KMS-11 (cell line): ENCODE results near the gene MYH15.
A peak's percentile ranks its signal among the peaks of the same experiment; 100 is the strongest.

Experiments
- H2AFZ ChIP-seq: fragments of 200-600 bp; sonication (generic); 2 replicates; pipeline ENCODE4 v1.6.1; 2016; ENCODE audit warnings: antibody characterized with exemption, mixed run types, low read depth
- H3K27ac ChIP-seq: fragments of 200-600 bp; sonication (generic); 2 replicates; pipeline ENCODE4 v1.6.1; 2016; ENCODE audit warnings: mild to moderate bottlenecking, mixed run types
- H3K27me3 ChIP-seq: fragments of 200-600 bp; sonication (generic); 2 replicates; pipeline ENCODE4 v1.6.1; 2017; ENCODE audit warnings: mild to moderate bottlenecking, low read depth, mixed run types, moderate library complexity; ENCODE audit not compliant: insufficient read depth
- H3K36me3 ChIP-seq: fragments of 200-600 bp; sonication (generic); 2 replicates; pipeline ENCODE4 v1.6.1; 2017; ENCODE audit warnings: mild to moderate bottlenecking, mixed run types; ENCODE audit not compliant: insufficient read depth
- H3K4me1 ChIP-seq: fragments of 200-600 bp; sonication (generic); 2 replicates; pipeline ENCODE4 v1.6.1; 2016; ENCODE audit warnings: mild to moderate bottlenecking, low read depth, mixed run types; ENCODE audit not compliant: poor library complexity, severe bottlenecking
- H3K4me2 ChIP-seq: fragments of 200-600 bp; sonication (generic); 2 replicates; pipeline ENCODE4 v1.7.0; 2016; ENCODE audit warnings: mild to moderate bottlenecking, mixed run types
- H3K4me3 ChIP-seq: fragments of 200-600 bp; sonication (generic); IDR thresholded peaks from 2 replicates; pipeline ENCODE4 v1.6.1; 2017; ENCODE audit warnings: low read depth, low read length, mixed read lengths; ENCODE audit not compliant: insufficient read depth
- H3K79me2 ChIP-seq: fragments of 200-600 bp; sonication (generic); 2 replicates; pipeline ENCODE4 v1.6.1; 2016; ENCODE audit warnings: low read depth, mixed run types; ENCODE audit not compliant: insufficient read depth
- H3K9ac ChIP-seq: fragments of 200-600 bp; sonication (generic); 2 replicates; pipeline ENCODE4 v1.6.1; 2016; ENCODE audit warnings: mild to moderate bottlenecking, mixed run types
- H4K20me1 ChIP-seq: fragments of 200-600 bp; sonication (generic); 2 replicates; pipeline ENCODE4 v1.6.1; 2016; ENCODE audit warnings: mild to moderate bottlenecking, mixed run types; ENCODE audit not compliant: insufficient read depth
- TF ChIP-seq, protein P1 (sequence below): fragments of 200-600 bp; sonication (generic); conservative IDR thresholded peaks from 2 replicates; pipeline ENCODE4 v1.6.1; 2017; ENCODE audit warnings: low read depth, mild to moderate bottlenecking, antibody characterized with exemption, low read length, moderate library complexity, mixed read lengths

The MYH15 gene

DNA sequence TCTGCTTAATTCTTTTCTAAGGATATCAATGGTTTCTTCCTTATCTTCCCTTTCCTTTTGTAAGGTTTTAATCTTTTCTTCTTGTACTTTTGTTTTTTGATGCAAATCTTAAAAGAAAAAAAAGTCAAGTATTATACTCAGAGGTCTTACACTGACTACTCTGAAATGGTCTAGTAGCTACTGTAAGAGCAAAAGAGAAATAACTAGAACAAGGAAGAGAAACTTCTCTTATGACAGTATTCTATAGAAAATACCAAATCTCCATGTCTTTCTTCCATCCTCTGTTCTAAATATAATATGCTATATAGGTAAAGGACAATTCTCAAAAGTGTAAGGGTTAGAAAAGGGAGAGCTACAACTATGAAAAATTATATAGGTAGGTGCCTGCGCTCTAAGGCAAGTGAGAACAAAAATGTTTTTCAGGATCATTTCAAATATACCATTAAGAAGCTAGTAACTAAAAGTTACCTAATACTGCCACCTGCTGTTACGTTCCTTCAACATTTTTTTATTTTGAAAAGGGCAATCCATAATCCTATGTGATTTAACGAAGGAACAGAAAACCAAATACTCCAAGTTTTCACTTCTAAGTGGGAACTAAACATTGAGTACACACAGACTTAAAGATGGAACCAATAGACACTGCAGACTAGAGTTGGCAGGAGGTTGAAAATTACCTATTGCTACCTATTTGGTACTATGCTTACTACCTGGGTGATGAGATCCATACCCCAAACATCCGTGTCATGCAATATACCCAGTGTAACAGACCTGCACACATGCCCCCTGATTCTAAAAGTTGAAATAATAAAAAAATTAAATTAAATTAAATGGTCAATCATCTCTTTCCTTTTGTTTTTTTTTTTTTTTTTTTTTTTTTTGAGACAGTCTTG lies 42.1 kb upstream of the MYH15 start:
- TF ChIP-seq, protein P1, sequence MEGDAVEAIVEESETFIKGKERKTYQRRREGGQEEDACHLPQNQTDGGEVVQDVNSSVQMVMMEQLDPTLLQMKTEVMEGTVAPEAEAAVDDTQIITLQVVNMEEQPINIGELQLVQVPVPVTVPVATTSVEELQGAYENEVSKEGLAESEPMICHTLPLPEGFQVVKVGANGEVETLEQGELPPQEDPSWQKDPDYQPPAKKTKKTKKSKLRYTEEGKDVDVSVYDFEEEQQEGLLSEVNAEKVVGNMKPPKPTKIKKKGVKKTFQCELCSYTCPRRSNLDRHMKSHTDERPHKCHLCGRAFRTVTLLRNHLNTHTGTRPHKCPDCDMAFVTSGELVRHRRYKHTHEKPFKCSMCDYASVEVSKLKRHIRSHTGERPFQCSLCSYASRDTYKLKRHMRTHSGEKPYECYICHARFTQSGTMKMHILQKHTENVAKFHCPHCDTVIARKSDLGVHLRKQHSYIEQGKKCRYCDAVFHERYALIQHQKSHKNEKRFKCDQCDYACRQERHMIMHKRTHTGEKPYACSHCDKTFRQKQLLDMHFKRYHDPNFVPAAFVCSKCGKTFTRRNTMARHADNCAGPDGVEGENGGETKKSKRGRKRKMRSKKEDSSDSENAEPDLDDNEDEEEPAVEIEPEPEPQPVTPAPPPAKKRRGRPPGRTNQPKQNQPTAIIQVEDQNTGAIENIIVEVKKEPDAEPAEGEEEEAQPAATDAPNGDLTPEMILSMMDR, result peak; percentile 74
- Histone ChIP-seq H3K79me2 (no peaks in the 10 kb centered on the region), H2AFZ (no peak overlapping the region), H3K4me2 (no peak overlapping the region), H4K20me1 (0 out of 2 replicates have a peak, but pooled peaks cover 4% of the 10 kb centered on the region), H3K9ac (no peak overlapping the region), H3K4me3 (no peak overlapping the region), H3K36me3 (no peaks in the 10 kb centered on the region), H3K27me3 (no peaks in the 10 kb centered on the region), H3K4me1 (no peaks in the 10 kb centered on the region), H3K27ac (no peak overlapping the region)

DNA sequence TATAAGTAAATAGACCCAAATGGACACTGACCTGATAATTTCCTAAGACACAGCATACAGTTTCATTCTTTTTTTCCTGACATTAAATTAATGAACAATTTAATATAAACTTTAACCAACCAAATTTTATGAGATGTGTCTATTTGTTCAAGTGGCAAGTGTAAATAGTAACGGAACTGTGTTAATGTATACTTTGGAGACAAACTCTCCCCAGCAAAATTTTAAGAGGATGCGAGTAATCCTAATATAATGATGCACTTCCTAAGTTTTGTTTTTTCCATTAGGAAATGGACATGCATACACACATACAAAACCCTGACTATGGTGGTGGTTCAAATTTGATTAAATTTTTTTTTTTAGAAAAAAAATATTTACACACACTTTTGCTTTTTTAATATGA lies 38.5 kb upstream of the MYH15 start:
- Histone ChIP-seq H3K4me3 (no peak overlapping the region), H3K36me3 (no peaks in the 10 kb centered on the region), H3K9ac (no peak overlapping the region), H3K27ac (no peak overlapping the region), H2AFZ (no peak overlapping the region), H3K4me2 (no peak overlapping the region), H3K79me2 (no peaks in the 10 kb centered on the region), H3K4me1 (no peaks in the 10 kb centered on the region), H4K20me1 (0 out of 2 replicates have a peak, but pooled peaks cover 4% of the 10 kb centered on the region), H3K27me3 (no peaks in the 10 kb centered on the region)
- TF ChIP-seq, protein P1, result no peak

DNA sequence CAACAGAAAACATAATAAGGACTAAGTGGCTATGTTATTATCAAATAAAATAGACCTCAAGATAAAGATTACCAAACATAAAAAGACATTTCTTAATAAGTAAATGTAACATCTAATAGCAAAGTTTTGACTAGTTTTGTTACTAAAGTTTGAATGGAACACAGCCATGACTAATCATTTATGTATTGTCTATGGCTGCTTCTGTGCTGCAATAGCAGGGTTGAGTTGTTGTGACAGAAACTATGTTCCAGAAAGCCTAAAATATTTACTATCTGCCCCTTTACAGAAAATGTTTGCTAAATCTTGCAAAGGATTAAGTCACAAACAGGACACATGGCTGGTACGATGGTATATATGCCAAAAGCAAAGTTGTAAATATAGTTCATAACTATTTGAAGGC lies 37.9 kb upstream of the MYH15 start:
- Histone ChIP-seq H3K27me3 (no peaks in the 10 kb centered on the region), H3K4me1 (no peaks in the 10 kb centered on the region)

DNA sequence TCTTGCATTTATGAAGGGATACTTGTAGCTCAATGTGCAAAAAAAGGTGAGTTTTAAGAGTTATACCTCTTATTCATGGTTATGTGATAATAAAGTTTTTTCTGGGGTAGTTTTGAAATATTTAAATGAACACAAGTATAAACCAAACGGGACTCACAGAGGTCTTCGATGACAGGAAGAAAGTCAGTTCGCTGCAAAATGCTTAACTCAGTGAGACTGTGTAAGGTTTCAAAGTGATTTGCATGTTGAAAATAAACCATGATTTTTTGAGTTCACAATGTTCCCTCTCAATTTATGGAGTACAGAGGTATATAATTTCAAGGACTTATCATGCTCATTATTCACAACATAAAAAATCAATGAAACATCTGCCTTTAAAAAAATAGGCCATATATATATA lies 36.3 kb upstream of the MYH15 start:
- H3K4me2 ChIP-seq, result no peak overlapping the region
- TF ChIP-seq, protein P1, result no peak
- no peaks in the 10 kb centered on the region for H3K36me3 ChIP-seq

More for the DNA sequence above, 37.9 kb upstream of the MYH15 start:
- Histone ChIP-seq H3K4me2 (no peak overlapping the region), H2AFZ (no peak overlapping the region), H3K27ac (no peak overlapping the region), H3K79me2 (no peaks in the 10 kb centered on the region), H3K4me3 (no peak overlapping the region), H4K20me1 (0 out of 2 replicates have a peak, but pooled peaks cover 4% of the 10 kb centered on the region), H3K9ac (no peak overlapping the region), H3K36me3 (no peaks in the 10 kb centered on the region)
- TF ChIP-seq, protein P1, result no peak

More for the DNA sequence above, 36.3 kb upstream of the MYH15 start:
- Histone ChIP-seq H3K79me2 (no peaks in the 10 kb centered on the region), H2AFZ (no peak overlapping the region), H4K20me1 (no peaks in the 10 kb centered on the region), H3K4me3 (no peak overlapping the region), H3K27ac (no peak overlapping the region), H3K9ac (no peak overlapping the region), H3K27me3 (no peaks in the 10 kb centered on the region), H3K4me1 (no peaks in the 10 kb centered on the region)
